Amniotic epithelial cell (primary cell): Measurements from ENCODE around the gene ZNF892.
"Not testable (repeated sequence)": the region's sequence is repeated elsewhere in the genome, so short reads cannot be mapped to it uniquely, and the experiment has no call there.

Experiments
- DNase-seq: peaks from one replicate; pipeline ENCODE4 v3.0.0-alpha.2; 2010; ENCODE audit warnings: low read depth

The ZNF892 gene

DNA sequence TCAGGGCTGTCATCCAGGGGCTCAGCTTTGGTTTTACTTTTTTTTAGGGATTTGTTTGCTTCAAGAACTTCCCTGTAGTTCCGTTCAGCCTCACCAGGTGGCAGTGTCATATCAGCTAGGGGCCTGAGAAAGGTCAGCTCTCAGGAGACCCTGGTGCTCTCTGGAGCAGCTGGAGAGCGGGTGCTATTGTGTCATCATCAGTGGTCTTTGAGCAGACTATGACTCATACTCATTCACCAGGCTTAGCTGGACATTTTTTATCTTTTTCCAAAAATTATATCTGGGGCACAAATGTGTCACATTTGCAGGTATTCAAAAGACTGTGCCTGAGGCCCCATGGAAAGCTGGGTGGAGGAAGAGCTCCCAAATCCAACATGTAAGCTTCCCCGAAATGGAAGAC is 24.4 kb downstream of the ZNF892 start:
- peak; percentile 54 for DNase-seq

DNA sequence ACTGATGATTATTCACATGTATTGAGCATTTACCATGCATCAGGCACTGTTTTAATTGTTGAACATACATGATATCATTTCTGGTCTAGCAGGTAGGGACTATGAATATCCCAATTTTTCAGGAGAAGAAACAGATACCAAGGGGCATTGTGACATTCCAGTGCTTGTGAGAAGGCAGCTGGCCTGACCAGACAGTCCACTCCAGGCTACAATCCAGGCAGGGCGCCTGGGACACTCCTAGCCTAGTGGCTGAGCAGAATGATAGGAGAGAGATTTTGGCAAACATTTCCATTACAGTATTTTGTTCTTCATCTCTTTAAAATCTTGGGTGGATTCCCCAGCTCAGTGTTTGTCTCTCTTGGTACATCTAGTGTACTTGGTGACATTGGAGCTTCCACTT is 24.9 kb downstream of the ZNF892 start:
- no peak for DNase-seq

DNA sequence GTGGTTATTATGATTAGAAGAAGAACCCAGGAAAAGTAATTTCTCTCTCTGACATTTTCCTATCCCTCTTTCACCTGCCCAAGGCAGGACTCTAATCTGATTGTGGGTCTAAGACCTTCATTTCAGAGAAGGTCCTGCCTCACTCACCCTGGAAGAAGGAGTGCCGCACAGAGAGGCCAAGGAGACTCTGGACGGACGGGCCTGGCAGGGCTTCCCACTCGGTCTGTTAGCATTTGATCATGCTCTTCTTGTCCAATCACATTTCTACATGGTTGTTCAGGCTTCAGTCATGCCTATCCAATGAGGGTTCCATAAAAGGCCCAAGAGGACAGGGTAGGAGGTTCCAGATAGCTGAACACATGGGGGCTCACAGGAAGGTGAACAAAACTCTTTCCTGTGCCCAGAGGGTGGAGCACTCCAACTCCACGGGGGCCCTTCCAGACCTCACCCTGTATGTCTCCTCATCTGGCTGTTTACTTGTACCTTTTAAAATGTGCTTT is 27.0 kb downstream of the ZNF892 start:
- DNase-seq, result no peak

DNA sequence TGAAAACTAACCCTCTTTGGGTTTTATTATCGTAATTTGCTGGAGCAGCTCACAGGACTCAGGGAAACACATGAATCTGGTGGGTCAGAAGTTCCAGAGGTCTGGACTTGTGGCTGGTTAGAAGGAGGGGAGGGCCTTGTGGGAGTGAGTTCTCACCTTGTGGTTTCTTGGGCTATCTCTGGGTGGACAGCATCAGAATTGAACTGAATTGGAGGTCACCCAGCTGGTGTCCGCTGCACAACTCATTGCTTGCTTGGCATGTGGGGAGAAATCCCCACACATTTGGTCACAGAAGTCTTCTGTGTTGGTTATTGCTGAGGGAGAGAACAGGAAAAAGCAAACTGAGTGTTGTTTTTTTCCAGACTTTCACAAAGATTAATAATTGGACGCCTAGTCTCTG is 27.5 kb downstream of the ZNF892 start:
- DNase-seq, result no peak

DNA sequence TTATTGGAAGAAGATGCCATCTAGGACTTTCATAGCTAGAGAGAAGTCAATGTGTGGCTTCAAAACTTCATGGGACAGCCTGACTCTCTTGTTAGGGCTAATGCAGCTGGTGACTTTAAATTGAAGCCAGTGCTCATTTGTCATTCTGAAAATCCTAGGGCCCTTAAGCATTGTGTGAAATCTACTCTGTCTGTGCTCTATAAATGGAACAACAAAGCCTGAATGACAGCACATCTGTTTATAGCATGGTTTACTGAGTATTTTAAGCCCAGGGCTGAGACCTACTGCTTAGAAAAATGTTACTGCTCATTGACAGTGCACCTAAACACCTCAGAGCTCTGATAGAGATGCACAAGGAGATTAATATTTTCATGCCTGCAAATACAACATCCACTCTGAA is 30.8 kb downstream of the ZNF892 start:
- DNase-seq, result no peak

DNA sequence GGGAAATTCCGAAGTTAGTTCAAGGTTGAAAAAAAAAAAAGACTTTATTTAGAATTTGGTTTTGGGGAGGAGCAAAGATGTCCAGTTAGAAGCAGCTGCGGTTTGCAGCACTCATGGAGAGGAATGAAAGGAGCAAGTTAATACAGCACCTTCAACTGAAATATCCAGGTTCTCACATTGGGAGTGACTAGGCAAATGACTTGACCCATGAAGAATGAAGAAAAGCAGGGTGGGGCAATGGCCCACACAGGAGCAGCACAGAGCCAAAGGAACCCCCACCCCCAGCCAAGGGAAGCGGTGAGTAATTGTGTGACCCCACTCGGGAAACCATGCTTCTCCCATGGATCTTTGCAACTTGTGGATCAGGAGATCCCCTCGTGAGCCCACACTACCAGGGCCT is 32.8 kb downstream of the ZNF892 start:
- no peak for DNase-seq

DNA sequence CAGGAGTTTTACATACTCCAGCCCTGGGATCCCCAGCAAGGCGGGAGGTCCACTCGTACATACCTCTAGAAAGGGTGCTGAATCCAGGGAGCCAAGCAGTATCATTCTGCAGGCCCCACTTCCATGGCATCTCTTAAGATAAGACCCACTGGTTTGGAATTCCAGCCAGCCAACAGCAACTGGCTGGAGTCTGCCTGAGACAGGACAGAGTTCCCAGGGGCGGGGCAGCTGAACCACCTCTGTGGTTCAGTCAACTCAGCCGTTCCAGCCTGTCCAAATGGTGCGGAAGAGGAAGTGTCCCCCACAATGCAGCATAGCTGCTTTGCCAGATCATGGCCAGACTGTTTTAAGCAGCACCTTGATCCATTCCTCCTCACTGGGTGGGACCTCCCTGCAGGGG is 33.2 kb downstream of the ZNF892 start:
- no peak for DNase-seq

DNA sequence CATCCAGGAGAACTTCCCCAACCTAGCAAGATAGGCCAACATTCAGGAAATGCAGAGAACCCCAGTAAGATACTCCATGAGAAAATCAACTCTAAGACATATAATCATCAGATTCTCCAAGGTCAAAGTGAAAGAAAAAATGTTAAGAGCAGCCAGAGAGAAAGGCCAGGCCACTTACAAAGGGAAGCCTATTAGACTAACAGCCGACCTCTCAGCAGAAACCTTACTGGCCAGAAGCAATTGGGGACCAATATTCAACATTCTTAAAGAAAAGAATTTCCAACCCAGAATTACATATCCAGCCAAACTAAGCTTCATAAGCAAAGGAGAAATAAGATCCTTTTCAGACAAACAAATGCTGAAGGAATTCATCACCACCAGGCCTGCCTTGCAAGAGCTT is 34.8 kb downstream of the ZNF892 start:
- DNase-seq, result not testable (repeated sequence)
